Gastrocnemius medialis (tissue), 4 donors: ENCODE measurements around the gene TRAF5. TPM values are rescaled to one million over a fixed set of nuclear protein-coding genes. Genes with fewer than 3 reads are reported as not detected.

Experiments
- ATAC-seq, 2 donors: fragments of 150-250 bp; one replicate each; pipeline ENCODE4 v1.9.1; 2016
- DNase-seq, 2 donors: peaks; one replicate each; pipeline ENCODE4 v3.0.0-alpha.2; 2019
- H3K27ac ChIP-seq, 4 donors: fragments of 200-600 bp; sonication (generic); 1 replicate in 1 of 4; 2 replicates in 3 of 4; pipeline ENCODE4 v1.5.1; 2016 to 2018; ENCODE audit warnings: mild to moderate bottlenecking in 2 of 4, moderate library complexity in 1 of 4
- H3K27me3 ChIP-seq, 3 donors: fragments of 200-600 bp; sonication (generic) in 2 of 3; 1 replicate in 1 of 3; 2 replicates in 2 of 3; pipeline versions ENCODE4 v1.5.1 to v1.6.0; 2016 to 2019; ENCODE audit warnings: mild to moderate bottlenecking in 1 of 3, moderate library complexity in 1 of 3
- H3K36me3 ChIP-seq, 2 donors: fragments of 200-600 bp; sonication (generic) in 1 of 2; one replicate each; pipeline ENCODE4 v1.5.1; 2017 to 2018
- H3K4me1 ChIP-seq, 2 donors: fragments of 200-600 bp; sonication (generic) in 1 of 2; one replicate each; pipeline ENCODE4 v1.5.1; 2016 to 2017; ENCODE audit warnings: mild to moderate bottlenecking in 2 of 2
- H3K4me3 ChIP-seq, 4 donors: fragments of 200-600 bp; sonication (generic) in 3 of 4; 1 replicate in 1 of 4; 2 replicates in 3 of 4; pipeline ENCODE4 v1.5.1; 2016 to 2019; ENCODE audit warnings: mild to moderate bottlenecking in 2 of 4
- H3K9me3 ChIP-seq, 3 donors: fragments of 200-600 bp; sonication (generic) in 2 of 3; 1 replicate in 1 of 3; 2 replicates in 2 of 3; pipeline ENCODE4 v1.5.1; 2016 to 2019
- CTCF ChIP-seq, 5 experiments: fragments of 450-650 bp in 3 of 5; fragments of 200-600 bp in 2 of 5; sonication (generic) in 2 of 5; IDR thresholded peaks in 4 of 5; conservative IDR thresholded peaks in 1 of 5; 1 replicate in 4 of 5; 2 replicates in 1 of 5; pipeline ENCODE4 v1.5.1; 2016 to 2019; ENCODE audit warnings: antibody characterized with exemption in 5 of 5, mild to moderate bottlenecking in 3 of 5, moderate library complexity in 3 of 5
- POLR2A ChIP-seq, 2 donors: fragments of 450-650 bp; IDR thresholded peaks; one replicate each; pipeline ENCODE4 v1.6.1; 2017; ENCODE audit warnings: antibody characterized with exemption in 2 of 2, mild to moderate bottlenecking in 2 of 2, moderate library complexity in 2 of 2
- in situ Hi-C, 4 donors: fragments of 200-750 bp; cut with MboI; loops; one replicate each; pipeline versions ENCODE4 v1.15.0 to v1.8.0; 2017; ENCODE audit warnings: low sequenced_read_pairs in 4 of 4
- intact Hi-C: fragments of 100-400 bp; cut with DNase I; formaldehyde crosslinking; loops from one replicate; pipeline ENCODE4 v1.15.1; 2023; ENCODE audit warnings: low total_unique reads
- total RNA-seq, 4 donors: library from RNA; depleted of rRNA; stranded (reverse); fragments of >200 nt; gene quantifications; one replicate each; pipeline versions ENCODE4 v1.1.0 to v1.2.3, GENCODE V29; 2016

TRAF5 gene
- total RNA-seq, 4 donors from 2014 or later = 0.29 to 0.84 (median 0.60) TPM

DNA sequence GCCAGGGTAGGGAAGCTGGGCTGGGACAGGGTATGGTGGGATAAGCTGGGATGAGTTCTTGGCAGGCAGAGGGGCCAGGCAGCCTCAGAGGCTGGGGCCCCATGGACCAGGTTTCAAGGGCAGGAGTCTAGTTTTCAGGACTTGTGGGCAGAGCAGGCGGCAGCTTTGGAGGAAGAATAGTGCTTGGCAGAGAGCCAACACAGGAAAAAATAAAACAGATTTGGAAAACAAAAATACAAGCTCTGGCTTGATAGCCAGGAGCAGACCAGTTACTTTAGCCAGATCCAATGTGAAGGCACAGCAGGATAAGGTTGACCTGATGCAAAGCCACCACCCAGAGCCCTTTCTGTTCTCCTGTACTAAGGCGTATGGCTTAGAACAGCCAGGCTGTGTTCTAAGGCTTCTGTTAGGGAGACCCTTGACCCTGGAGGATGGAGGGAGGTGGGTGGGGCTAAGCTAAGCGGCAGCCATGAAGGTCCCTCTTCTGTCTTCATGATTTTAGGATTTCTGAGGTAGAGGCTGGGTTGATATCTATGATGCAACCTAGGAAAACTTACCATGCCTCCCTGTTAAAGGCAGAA lies 5.5 kb downstream of the TRAF5 start:
- H3K4me1 ChIP-seq = no peaks in the 10 kb centered on the region
- DNase-seq (no peak), ATAC-seq (no peak)
- intact Hi-C loops (no loop called here), in situ Hi-C loops (no loop called here)
- TF ChIP-seq POLR2A (IDR thresholded peaks at IDR 0.05) = no peak
- TF ChIP-seq CTCF (IDR thresholded peaks at IDR 0.05 in 4 of 5, conservative IDR thresholded peaks at IDR 0.05 in 1 of 5) = no peak
- H3K27ac ChIP-seq = no peak overlapping the region
- H3K36me3 ChIP-seq = no peaks in the 10 kb centered on the region
- H3K4me3 ChIP-seq = no peak overlapping the region
- H3K27me3 ChIP-seq = no peaks in the 10 kb centered on the region
- H3K9me3 ChIP-seq = no peaks in the 10 kb centered on the region

DNA sequence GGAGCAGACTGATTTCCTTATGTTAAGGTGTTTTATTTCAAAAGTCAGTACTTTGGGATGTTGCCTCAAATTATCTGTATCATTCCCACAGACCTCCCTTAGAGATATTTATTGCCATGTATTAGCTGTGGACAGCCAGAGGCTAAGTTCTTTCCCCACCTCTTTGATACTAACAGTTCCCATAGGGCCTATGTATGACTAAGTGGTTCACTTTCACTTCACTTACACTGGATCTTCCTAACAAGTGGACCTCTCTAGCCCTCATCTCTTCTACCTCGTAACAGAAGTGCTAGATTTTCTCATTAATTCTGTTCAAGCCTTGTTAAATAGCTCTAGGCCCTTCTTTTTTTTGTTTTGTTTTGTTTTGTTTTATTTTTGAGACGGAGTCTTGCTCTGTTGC lies 6.2 kb downstream of the TRAF5 start:
- no peak overlapping the region for H3K27ac ChIP-seq
- intact Hi-C loops (no loop called here), in situ Hi-C loops (no loop called here)
- no peaks in the 10 kb centered on the region for H3K9me3 ChIP-seq
- H3K36me3 ChIP-seq = no peaks in the 10 kb centered on the region
- H3K27me3 ChIP-seq = no peaks in the 10 kb centered on the region
- DNase-seq = no peak
- H3K4me3 ChIP-seq = no peak overlapping the region
- no peaks in the 10 kb centered on the region for H3K4me1 ChIP-seq
- ATAC-seq = no peak
- TF ChIP-seq CTCF (IDR thresholded peaks at IDR 0.05 in 4 of 5, conservative IDR thresholded peaks at IDR 0.05 in 1 of 5) = no peak
- no peak for TF ChIP-seq POLR2A (IDR thresholded peaks at IDR 0.05)

GRCh38 chr1:211333906-211334305 lies 7.3 kb downstream of the TRAF5 start:
- H3K36me3 ChIP-seq = no peaks in the 10 kb centered on the region
- DNase-seq (no peak), ATAC-seq (no peak)
- H3K27ac ChIP-seq = no peak overlapping the region
- in situ Hi-C loops = no loop called here
- no peaks in the 10 kb centered on the region for H3K4me1 ChIP-seq
- H3K4me3 ChIP-seq = no peak overlapping the region
- no peak for TF ChIP-seq CTCF (IDR thresholded peaks at IDR 0.05 in 4 of 5, conservative IDR thresholded peaks at IDR 0.05 in 1 of 5)
- TF ChIP-seq POLR2A (IDR thresholded peaks at IDR 0.05) = no peak
- no peaks in the 10 kb centered on the region for H3K9me3 ChIP-seq
- no peaks in the 10 kb centered on the region for H3K27me3 ChIP-seq
- intact Hi-C loops = no loop called here

DNA sequence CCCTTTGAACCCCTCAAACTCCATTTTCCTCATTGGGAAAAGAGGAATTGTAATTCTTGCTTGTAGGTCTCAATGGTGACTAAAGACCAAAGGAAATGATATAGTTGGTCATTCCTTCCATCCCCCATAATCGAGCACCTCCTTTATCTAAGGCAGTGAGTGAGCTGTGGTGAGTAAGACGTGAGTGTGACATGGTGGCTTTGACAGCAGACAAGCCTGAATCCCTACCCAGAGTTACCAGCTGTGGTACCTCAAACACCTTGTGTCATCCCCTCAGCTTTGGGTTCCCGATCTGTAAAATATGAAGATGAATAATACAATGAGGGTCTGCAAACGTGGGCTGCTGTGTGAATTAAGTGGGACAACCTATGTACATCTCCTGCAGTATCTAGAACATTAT lies 8.4 kb downstream of the TRAF5 start:
- in situ Hi-C loops (no loop called here), intact Hi-C loops (no loop called here)
- Histone ChIP-seq H3K27ac (no peak overlapping the region), H3K9me3 (no peaks in the 10 kb centered on the region), H3K4me3 (no peak overlapping the region), H3K36me3 (no peaks in the 10 kb centered on the region), H3K27me3 (no peaks in the 10 kb centered on the region), H3K4me1 (no peaks in the 10 kb centered on the region)
- DNase-seq (no peak), ATAC-seq (no peak)
- TF ChIP-seq CTCF (IDR thresholded peaks at IDR 0.05 in 4 of 5, conservative IDR thresholded peaks at IDR 0.05 in 1 of 5) = no peak
- TF ChIP-seq POLR2A (IDR thresholded peaks at IDR 0.05) = no peak
